ENCODE data around the gene CLEC16A. TPM values are rescaled to one million over a fixed set of nuclear protein-coding genes. Genes with fewer than 3 reads are reported as not detected.

CLEC16A gene
- total RNA-seq, 1 donor from 2014 or later: 20.4 TPM

DNA sequence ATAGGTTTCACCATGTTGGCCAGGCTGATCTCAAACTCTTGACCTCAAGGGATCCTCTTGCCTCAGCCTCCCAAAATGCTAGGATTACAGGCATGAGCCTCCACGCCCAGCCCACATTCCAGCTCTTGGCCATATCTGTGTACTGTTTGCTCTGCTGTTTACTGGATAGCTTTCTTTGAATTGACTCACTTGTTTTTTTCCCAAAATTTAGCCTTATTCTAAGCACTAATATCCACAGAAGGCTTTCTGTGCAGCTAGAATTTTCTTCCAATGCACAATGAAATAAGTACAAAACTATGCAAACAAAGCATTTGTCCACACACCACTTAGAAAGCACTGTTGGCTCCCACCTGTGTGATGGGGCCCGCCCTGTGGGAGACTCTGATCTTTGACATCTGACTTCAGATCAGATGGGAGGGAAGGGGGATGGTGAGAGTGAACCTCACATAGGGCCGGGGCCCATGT, 72.2 kb downstream of the CLEC16A start:
- no peak for DNase-seq

DNA sequence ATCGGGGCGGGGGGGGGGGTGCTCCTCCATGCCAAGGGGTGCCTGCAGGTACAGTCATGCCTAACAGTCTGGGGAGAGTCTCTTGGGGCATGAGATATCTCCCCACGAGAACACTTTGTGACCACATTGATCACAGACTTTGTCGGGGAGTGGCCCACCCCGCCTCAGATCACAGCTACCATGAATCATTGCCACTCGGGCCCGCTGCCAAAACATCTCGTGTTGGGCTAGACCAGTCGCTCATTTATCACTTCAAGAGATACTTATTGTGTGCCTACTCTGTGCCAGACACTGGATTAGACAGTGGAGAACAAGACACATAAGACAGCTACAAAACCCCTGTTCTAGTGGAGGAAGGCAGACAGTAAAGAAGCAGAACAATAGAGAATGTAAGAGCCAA, 72.6 kb downstream of the CLEC16A start:
- DNase-seq: no peak

DNA sequence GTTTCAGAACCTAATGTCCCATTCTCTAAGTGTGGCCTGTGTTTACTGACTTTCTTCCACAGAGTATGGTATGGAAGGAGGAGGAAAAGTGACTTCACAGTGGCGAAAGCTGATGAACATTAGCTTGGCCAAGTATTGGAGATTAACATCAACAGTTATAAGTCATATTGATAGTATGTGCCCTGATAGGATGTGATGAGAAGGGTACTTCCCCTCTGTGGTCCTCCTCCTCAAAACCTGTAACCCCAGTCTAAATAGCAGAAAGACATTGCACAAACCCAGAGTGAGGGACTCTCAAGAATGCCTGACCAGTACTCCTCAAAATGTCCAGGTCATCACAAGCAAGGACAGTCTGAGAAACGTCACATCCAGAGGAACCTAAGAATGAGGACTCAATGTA, 73.1 kb downstream of the CLEC16A start:
- DNase-seq: no peak

DNA sequence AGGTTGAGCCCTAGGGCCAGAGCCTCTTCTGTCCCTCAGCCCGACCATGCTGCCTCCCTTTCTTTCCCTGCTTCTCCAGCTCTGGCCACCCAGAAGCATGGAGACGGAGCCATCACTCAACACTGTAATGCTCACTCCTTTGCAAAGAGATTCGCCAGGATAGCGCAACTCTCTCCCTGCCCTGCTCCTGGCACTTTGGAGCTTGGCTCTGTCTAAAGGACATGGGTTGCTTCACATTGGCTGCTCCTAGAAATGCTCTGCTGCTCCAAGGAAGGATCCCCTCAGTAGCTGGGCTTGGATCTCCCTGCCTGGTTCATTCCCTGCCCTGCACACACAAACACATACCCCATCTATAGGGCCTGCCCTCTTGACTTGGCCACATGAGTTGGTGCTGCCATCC, 76.0 kb downstream of the CLEC16A start:
- DNase-seq: no peak

DNA sequence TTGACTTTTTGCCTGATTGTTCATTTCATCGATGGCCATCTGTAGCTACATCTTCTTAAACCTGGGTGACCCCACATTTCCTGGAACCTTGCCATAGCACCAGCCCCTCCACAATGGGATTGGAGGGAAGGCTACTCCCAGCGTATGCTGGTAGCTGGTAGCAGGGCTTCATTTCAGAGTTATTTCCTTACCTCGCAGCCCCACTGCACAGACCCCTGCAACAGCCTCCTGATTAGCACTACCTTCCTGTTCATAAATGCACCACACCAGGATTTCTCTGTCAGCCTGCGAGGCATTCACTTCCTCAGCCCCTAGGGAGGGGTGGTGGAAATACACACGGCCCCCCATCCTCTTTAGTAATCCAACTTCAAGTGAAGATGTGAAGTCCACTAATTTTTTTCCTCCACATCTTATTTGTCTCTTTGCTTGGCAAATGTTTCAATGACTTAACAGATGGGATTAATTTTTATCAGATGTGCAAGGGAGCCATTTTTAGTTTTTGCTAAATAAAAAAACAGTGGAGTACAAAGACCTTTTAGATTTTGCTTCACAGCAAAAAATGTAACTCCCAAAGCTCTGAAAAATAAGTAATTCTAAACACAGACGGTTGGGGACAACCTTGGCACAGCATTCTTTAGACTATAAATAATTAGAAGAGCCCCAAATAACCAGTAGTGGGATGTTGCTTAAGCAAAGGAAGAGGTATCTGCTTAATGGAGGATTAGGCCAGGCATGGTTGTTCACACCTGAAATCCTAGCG, 76.6 kb downstream of the CLEC16A start:
- no peak for DNase-seq

DNA sequence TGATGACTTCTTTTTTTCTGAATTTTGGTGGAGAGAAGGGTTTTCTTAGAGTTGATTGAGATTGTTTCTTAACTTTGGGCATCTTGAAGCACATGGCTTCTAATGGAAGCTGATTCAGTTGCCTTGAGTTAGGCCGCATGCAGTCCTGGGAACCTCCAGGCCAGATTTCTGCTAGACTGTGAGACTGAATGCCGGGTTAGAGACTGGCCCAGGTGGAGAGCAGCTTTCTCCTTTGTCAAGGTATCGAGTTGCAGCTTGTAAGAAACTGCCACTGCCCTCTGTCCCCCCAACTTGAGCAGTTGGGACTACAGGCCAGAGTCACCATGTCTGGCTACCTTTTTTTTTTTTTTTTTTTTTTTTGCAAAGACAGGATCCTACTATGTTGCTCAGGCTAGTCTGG, 77.6 kb downstream of the CLEC16A start:
- DNase-seq: no peak

DNA sequence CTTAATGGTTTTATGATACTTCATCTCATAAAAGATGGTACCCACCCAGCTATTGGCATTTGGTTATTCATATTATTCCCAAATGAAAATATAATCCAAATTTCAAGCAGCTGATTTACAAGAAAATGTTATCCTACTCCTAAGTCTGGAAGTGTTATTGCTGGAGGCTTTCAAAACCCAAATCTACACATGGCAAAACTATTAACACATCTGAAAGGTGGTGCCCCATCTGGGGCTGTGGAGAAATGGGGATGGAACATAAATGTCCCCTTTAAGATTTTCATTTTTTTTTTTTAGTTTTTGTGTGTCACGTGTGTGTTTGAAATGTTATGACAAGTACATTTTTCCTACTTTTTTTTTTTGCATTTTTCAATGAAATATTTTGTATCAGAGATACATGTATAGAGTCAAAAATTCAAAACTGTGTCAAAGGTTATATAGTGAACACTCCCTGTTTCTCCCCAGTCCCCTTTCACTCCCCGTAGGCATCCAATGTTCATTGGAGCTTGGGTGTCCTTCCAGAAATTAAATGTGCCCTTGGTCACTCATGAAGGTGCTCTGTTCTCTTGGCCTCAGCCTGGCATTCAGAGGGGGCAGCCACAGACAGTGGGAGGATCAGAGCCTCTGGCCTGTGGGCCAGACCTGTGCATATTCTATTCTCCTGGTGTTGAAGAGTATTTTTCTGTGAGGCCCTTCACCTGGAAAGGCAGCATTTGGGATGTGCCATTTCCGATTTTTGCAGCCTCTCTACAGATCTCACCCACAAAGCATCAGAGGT, 79.1 kb downstream of the CLEC16A start:
- DNase-seq: no peak

DNA sequence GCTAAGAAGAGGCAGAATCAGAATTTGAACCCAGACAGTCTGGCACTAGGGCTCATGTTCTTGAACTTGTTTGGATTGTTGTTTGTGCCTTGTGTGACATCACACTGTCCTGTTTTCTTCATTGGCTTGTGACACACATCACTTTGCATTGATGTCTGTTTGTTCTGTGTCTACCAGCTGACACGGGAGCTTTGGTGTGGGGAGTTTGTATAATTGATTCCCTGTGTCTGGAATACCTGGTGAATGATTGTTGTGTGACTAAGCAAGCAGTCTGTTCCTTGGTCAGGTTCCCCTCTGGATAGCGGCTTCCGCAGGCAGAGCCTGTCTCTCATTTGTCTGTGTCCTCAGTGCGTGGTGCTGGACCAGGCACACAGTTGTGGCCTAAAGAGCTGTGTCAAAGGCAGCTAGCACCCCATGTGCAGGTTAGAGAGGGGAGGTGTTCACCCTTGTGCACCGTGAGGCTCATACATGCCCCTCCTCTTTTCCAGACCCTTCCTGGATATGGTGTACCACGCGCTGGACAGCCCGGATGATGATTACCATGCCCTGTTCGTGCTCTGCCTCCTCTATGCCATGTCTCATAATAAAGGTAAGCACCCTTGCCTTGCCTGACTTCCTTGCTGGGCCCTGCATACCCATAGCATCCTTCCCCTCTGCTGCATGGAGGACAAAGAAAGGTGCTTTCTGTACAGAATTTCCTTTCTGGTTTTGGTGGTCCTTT, 80.1 kb downstream of the CLEC16A start:
- no peak for DNase-seq

DNA sequence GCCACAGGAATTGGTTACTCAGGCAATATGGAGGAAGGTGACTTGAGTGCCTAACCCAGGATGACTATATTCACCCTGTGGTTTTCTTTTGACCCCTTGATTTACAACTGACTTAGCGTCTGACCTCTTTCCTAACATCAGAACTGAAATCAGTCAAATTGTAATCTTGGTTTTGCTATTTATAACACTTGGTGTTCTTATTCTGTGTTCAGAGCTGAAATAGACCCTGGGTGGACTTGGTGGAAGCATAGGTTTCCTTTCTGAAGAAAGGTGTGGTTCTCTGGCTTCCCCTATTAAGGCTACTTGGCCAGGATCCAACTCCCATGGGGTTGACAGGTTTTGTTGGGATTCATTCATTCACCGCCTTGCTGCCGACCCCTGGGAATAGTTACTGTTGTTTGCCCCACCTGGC, 80.8 kb downstream of the CLEC16A start:
- no peak for DNase-seq

DNA sequence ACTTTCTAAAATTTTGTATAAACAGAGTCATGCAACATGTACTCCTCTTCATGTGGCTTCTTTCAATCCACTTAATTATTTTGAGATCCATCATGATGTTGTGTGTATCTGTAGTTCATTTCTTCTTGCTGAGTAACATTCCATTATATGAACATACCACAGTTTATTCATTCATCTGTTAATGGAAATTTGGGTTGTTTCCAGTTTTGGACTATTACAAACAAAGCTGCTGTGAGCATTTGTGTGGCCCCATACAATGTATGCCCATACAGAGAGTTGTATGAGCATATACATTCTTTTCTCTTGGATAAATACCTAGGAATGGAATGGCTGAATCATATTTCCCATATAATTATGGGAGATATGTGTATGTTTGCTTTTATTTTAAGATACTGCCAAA, 85.6 kb downstream of the CLEC16A start:
- no peak for DNase-seq

DNA sequence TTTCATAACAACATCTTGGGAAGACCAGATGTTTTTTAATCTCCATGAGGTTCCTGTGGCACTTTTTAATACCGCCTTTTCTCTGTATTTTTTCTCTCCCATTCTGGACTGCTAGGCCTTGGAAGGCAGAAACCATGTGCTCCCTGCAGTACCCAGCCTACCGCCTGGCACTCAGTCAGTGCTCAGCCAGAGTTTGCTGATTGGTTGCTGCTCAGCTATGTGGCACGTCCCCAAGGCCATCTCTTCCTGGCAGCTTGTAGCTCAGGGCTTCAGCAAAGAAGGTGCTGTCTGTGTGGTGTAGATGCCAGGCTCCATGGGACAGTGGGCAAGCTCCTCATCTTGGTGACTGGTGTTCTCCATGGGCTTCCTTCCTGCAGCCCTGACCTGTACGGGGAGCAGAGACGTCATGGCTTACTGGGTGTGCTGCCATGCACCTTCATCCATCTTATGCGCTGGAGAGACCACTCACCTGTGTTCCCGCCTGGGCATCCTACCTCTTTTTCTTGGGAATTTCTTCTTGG, 86.7 kb downstream of the CLEC16A start:
- DNase-seq: no peak

DNA sequence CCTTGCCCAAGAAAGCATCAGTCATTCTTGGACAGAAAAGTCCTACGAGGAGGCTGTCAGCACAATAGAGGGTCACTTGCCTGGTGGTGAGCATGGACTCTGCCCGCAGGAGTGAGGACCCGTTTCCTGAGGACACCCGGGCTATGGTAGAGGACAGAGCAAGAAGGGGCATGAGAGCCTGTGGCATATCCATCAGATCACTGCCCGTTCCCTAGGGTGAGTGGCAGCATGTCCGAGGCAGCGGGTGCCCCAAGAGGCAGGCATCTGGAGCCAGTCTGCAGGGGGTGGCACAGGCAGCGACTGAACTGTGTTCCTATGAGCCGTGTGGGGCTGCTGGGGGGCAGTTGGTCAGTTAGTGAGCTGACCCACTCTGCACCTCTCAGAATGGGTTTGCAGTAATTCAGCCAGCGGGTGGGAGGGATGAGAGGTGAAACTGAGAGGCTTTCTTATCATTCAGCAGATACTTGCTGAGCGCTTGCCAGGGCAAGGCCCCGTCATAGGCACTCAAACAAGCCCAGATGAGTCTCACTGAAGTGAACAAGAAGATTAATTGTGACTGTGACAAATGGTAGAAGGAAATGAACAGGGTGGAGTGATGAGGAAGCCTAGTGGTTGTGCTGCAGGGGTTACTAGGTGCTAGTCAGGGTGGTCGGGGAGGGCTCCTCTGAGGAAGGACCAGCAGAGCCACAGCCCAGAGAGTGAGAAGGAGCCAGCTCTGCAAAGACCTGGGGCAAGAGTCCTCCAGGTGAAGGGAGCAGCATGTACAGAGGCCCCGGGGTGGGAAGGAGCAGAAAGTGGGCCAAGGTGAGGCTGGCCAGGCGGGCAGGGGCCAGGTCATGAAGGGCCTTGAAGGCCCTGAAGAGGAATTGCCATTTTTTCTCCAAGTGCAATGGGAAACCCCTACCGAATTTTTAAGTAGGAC, 87.9 kb downstream of the CLEC16A start:
- no peak for DNase-seq

DNA sequence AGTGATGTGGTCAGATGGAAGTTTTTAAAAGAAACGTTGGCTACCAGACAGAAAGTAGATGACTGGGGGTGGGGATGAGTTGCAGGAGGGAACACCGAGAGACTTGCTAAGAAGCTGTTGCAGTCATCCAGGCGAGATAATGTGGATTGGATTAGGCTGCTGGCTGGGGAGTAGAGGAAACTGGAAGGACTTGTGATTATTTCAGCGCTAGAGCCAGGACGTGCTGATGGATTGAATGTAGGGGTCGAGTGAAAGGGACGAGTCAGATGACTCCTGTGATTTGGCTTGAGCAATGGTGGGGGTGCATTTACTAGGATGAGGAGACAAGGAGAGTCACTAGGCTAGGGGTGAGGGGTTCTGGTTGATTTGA, 88.5 kb downstream of the CLEC16A start:
- DNase-seq: no peak

DNA sequence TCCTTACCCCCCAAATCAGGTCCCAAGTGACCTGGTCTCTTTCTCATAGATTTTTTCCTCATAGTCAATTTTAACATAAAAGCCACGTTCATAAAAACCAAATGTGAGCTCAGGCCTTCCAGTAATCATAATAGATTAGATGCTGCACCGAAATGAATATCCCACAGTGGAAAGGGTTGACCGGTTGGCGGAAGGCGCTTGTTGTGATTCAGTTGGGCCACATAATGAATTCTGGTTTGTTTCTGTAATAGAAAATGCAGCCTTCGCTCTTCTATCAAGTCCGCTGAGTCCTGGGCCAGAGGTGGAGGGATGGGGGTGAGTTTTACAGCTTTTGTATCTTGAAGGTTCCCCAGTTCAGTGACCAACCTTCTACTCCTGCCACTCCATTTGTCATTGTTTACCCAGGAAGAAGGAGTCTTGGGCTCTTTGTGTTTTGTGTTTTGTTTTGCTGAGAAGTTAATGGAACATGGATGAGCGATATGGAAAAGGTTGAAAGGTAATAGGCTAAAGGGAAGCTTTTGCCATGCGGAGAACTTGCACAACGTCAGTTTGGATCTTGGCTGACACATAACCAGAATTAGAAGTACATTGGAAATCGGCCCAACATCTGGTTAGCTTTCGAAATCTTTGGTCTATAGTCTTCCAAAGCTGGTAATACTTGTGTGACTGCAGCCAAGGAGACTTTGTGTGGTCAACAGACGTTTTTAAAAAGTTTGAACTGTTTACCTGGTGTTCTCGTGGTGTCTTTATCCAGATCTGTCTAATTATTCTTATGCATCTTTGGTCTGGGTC, 89.5 kb downstream of the CLEC16A start:
- DNase-seq: no peak

DNA sequence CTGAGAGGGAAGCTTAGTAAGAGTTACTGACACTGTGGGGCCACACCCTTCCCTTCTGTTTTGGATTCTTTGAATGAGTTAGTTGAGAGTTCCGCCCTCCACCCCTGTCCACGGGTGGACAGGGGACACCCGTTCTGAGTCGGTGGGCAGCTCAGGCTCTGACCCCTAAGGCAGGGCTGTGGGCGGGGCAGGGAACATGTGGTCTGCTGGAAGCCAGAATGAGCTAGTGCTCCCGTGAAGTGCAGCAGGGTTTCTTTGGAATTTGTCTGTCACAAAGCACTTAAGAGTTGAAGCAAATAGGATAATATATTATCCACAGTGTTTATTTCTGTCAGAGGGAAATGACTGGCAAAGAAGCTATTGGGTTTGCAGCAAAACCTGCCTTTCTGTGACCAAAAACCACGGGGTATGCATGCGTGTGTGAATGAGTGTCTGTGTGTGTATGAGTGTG, 90.1 kb downstream of the CLEC16A start:
- DNase-seq: no peak

DNA sequence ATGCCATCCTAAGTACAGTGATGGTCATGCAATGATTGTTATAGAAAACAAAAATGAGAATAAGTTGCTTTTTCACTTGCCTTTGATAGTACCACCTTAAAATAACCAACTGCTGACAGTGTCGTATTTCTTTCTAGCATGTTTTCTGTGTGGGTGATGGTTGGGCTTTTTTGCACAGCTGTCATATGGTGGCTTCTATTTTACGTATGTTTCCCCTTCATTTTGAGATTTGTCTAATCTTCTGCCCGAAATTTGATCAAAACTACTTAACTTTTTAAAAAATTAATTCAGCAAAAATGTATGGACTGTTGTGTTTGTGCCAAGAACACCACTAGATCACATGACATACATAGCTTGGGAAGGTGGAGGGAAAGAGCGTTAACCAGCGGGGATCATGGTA, 90.7 kb downstream of the CLEC16A start:
- no peak for DNase-seq

DNA sequence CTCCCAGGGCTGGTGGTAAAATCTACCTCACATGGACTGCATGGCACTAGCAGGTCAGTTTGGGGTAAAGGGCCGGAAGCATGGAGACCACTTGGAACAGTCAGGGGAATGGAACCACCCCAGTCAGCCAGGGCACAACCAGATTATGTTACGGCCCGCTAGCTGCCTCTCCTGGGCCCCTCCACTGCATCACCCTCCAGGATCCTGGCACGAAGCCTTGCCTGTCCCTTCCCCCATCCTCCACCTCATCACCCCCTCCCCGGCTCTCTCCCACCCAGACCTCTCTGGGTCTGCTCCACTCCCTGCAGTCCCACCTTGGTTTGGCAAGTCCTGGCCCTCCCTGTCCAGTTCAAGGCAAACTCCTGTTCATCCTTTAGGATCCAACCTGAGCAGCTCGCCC, 91.7 kb downstream of the CLEC16A start:
- DNase-seq: no peak

DNA sequence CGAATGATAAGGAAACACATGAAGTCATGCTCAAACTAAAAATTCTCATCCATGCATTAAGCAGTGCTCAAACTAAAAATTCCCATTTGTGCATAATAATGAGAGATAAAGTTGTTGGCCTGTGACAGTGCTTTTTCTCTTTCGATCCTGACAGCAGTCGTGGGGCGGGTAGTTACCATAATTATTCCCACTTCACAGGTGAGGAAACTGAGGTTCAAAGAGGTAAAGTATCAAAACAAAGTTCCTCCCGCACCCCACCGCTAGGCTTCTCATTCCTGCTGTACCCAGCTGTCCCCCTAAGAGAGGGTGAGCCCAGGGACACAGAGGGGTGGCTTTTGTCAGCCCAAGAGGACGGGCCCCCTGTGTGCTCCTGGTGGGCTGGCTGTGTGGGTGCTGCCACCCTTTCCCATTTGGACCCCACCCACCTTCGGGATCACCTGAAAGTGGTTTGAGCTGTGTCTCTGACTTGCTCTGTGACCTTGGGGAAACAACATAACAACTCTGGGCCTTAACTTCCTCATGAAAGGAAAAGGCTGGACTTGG, 92.6 kb downstream of the CLEC16A start:
- no peak for DNase-seq

DNA sequence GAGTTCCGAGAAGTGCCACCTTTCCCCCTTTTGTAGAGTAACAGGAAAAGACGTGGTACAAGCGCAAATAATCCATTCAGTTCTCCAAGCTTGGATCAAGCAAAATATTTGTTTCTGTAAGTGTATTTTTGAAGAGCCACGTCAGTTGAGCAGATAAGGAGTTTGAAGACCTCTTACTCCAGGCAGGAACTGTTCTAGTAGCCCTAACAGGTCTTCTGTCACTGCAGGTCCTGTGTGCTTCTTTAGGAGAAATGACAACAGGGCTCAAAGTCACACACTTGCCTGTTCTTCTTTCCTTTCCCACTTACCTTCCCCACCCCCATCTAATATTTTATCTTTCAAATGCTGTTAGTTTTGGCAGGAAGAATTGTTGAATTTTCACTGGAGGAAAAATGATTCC, 93.9 kb downstream of the CLEC16A start:
- no peak for DNase-seq

DNA sequence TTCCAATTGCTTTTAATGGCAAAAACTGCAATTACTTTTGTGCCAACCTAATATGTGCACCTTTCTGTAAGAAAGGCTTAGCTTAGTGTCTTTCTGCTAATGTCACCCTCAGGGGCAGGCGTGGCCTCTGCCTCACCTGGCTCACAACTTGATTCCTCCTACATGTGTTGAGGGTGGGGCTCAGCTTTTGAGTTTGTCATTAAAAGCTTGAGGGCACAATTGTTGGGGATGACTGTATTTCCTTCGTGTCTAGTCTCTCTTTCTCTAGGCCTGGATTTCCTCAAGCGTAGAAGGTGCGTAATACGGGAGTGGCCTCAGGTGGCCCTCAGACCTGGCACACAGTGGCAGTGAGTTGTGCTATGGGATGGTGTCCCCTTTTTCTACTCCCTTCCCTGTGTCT, 94.4 kb downstream of the CLEC16A start:
- DNase-seq: no peak

DNA sequence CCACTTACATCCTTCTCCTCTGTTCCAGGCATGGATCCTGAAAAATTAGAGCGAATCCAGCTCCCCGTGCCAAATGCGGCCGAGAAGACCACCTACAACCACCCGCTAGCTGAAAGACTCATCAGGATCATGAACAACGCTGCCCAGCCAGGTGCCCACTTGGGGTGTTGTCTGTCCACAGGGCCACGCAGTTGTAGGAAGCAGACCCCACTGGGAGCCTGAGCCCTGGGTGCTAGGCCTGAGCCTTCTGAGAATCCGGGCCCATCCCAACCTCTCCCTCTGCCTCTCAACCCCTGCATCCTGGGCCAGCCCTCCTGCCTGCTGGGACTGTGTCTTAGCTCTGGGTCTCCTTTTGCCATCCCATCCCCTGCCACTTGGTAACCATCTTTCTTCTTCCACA, 95.4 kb downstream of the CLEC16A start:
- no peak for DNase-seq

Measured in occipital lobe (tissue), 2 donors.